22Rv1 (cell line): ENCODE measurements around the gene FYB1.

Experiments used
- ZFX ChIP-seq: fragments of 450-650 bp; IDR thresholded peaks from 2 replicates; pipeline ENCODE4 v1.6.1; 2017; ENCODE audit warnings: antibody characterized with exemption, borderline replicate concordance
- TF ChIP-seq, protein P1 (sequence below): fragments of 450-650 bp; IDR thresholded peaks from 2 replicates; pipeline ENCODE4 v1.5.1; 2017; ENCODE audit warnings: mild to moderate bottlenecking

DNA sequence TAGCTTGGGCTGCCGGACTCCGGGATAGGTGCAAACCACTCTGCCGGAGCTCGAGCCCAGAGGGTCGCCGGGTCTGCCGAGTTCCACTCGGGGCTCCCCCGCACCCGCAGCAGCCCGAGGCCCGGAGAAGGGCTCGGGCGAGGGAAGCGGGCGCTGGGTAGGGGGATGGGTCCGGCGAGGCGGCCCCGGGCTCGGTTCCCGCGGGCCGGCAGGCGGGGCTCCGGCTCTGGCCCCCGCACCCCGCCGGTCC lies 145.7 kb downstream of the FYB1 start:
- TF ChIP-seq, protein P1, sequence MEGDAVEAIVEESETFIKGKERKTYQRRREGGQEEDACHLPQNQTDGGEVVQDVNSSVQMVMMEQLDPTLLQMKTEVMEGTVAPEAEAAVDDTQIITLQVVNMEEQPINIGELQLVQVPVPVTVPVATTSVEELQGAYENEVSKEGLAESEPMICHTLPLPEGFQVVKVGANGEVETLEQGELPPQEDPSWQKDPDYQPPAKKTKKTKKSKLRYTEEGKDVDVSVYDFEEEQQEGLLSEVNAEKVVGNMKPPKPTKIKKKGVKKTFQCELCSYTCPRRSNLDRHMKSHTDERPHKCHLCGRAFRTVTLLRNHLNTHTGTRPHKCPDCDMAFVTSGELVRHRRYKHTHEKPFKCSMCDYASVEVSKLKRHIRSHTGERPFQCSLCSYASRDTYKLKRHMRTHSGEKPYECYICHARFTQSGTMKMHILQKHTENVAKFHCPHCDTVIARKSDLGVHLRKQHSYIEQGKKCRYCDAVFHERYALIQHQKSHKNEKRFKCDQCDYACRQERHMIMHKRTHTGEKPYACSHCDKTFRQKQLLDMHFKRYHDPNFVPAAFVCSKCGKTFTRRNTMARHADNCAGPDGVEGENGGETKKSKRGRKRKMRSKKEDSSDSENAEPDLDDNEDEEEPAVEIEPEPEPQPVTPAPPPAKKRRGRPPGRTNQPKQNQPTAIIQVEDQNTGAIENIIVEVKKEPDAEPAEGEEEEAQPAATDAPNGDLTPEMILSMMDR = no peak
- no peak for TF ChIP-seq ZFX
